G401 (cell line): ENCODE data around the gene SCAPER. TPM values are rescaled to one million over a fixed set of nuclear protein-coding genes. Genes with fewer than 3 reads are reported as not detected.
"Not testable (repeated sequence)": the region's sequence is repeated elsewhere in the genome, so short reads cannot be mapped to it uniquely, and the experiment has no call there.

Source experiments
- DNase-seq: peaks from one replicate; pipeline ENCODE4 v3.0.0-alpha.2; 2015; ENCODE audit warnings: low spot score
- in situ Hi-C: cut with HindIII; loops from 2 replicates; pipeline ENCODE4 v1.10.0; 2016; ENCODE audit warnings: low sequenced_read_pairs, mixed read lengths
- total RNA-seq: library from RNA; depleted of rRNA; stranded (reverse); fragments of >200 nt; shearing (Covaris generic); gene quantifications from 2 replicates; pipeline ENCODE4 v1.2.3, GENCODE V29; 2014

Gene SCAPER
- total RNA-seq, 1 experiment from 2014 or later = 4.6 TPM

- peak; percentile 86 for DNase-seq
- in situ Hi-C loops = no loop called here
Measured at GRCh38 chr15:76327191-76328105, 577.7 kb downstream of the SCAPER start.

GRCh38 chr15:76325704-76326103, 579.4 kb downstream of the SCAPER start:
- no peak for DNase-seq
- in situ Hi-C loops = no loop called here

GRCh38 chr15:76324066-76324465, 581.1 kb downstream of the SCAPER start:
- no peak for DNase-seq
- in situ Hi-C loops = no loop called here

- DNase-seq = no peak
- in situ Hi-C loops = no loop called here
Measured at GRCh38 chr15:76321602-76322001, 583.5 kb downstream of the SCAPER start.

GRCh38 chr15:76321171-76321570, 584.0 kb downstream of the SCAPER start:
- DNase-seq = no peak
- in situ Hi-C loops = no loop called here

- in situ Hi-C loops = no loop called here
- no peak for DNase-seq
Measured at GRCh38 chr15:76320012-76320411, 585.1 kb downstream of the SCAPER start.

GRCh38 chr15:76313731-76314130, 591.4 kb downstream of the SCAPER start:
- in situ Hi-C loops = no loop called here
- no peak for DNase-seq

GRCh38 chr15:76313175-76313567, 592.0 kb downstream of the SCAPER start:
- in situ Hi-C loops, DNase-seq: not testable (repeated sequence)

GRCh38 chr15:76312540-76313174, 592.5 kb downstream of the SCAPER start:
- DNase-seq = no peak
- in situ Hi-C loops = no loop called here

GRCh38 chr15:76311100-76311953, 593.8 kb downstream of the SCAPER start, which contains the start of gene ETFA:
TSS of gene ETFA (minus strand) at chr15:76311469. CDS start at chr15:76311388, 81 bp downstream.
- in situ Hi-C loops = no loop called here
- DNase-seq = peak; percentile 90

GRCh38 chr15:76310475-76311099, 594.6 kb downstream of the SCAPER start:
- in situ Hi-C loops = no loop called here
- DNase-seq = peak; percentile 38

- in situ Hi-C loops = no loop called here
- no peak for DNase-seq
Measured at GRCh38 chr15:76309601-76310330, 595.4 kb downstream of the SCAPER start.

- in situ Hi-C loops = no loop called here
- no peak for DNase-seq
Measured at GRCh38 chr15:76303909-76304308, 601.2 kb downstream of the SCAPER start.

- in situ Hi-C loops = no loop called here
- DNase-seq = no peak
Measured at GRCh38 chr15:76299786-76300185, 605.4 kb downstream of the SCAPER start.

GRCh38 chr15:76298986-76299385, 606.2 kb downstream of the SCAPER start:
- no peak for DNase-seq
- in situ Hi-C loops = no loop called here

- in situ Hi-C loops, DNase-seq: not testable (repeated sequence)
Measured at GRCh38 chr15:76297951-76298350, 607.2 kb downstream of the SCAPER start.
